NCI-H2107 treated with DMSO at 0.1 percent for 48 hours (cell line): Measurements from ENCODE around the gene OSBP.
"Not testable (repeated sequence)": the region's sequence is repeated elsewhere in the genome, so short reads cannot be mapped to it uniquely, and the experiment has no call there.

ENCODE experiments used
- DNase-seq: peaks from one replicate; lab custom pipeline; 2025; ENCODE audit not compliant: unreplicated experiment; lab: John Stamatoyannopoulos, UW

OSBP gene

GRCh38 chr11:59615637-59616395, at the start of gene OSBP:
Gene OSBP, minus strand, starts transcription at chr11:59615774. Its CDS starts 110 bp downstream, at chr11:59615664.
- peak; percentile 100 for DNase-seq

GRCh38 chr11:59660621-59661020, 45.0 kb upstream of the OSBP start:
- DNase-seq, result no peak

GRCh38 chr11:59659981-59660380, 44.4 kb upstream of the OSBP start:
- DNase-seq, result no peak

GRCh38 chr11:59658036-59658435, 42.5 kb upstream of the OSBP start:
- DNase-seq, result no peak

GRCh38 chr11:59654893-59655292, 39.3 kb upstream of the OSBP start:
- DNase-seq, result no peak

GRCh38 chr11:59647245-59647980, 31.8 kb upstream of the OSBP start:
- no peak for DNase-seq

- DNase-seq, result no peak
These were observed 29.0 kb upstream of the OSBP start for GRCh38 chr11:59644528-59644927.

GRCh38 chr11:59643390-59643789, 27.8 kb upstream of the OSBP start:
- no peak for DNase-seq

- DNase-seq, result no peak
These were observed 25.6 kb upstream of the OSBP start for GRCh38 chr11:59641156-59641555.

- no peak for DNase-seq
These were observed 14.9 kb upstream of the OSBP start for GRCh38 chr11:59630493-59630892.

- DNase-seq, result no peak
These were observed 14.4 kb upstream of the OSBP start for GRCh38 chr11:59629996-59630395.

- DNase-seq, result not testable (repeated sequence)
These were observed 11.4 kb upstream of the OSBP start for GRCh38 chr11:59626969-59627368.

- no peak for DNase-seq
These were observed 10.1 kb upstream of the OSBP start for GRCh38 chr11:59625703-59626102.

GRCh38 chr11:59617876-59618275, 2.3 kb upstream of the OSBP start:
- DNase-seq, result no peak

- DNase-seq, result peak; percentile 71
These were observed 915 bp upstream of the OSBP start for GRCh38 chr11:59616396-59616982.

GRCh38 chr11:59615120-59615636, 396 bp downstream of the OSBP start:
- DNase-seq, result peak; percentile 27

GRCh38 chr11:59614277-59615119, 1.1 kb downstream of the OSBP start:
- DNase-seq, result no peak

- DNase-seq, result peak; percentile 92
These were observed 3.7 kb downstream of the OSBP start for GRCh38 chr11:59611570-59612565.

- no peak for DNase-seq
These were observed 5.3 kb downstream of the OSBP start for GRCh38 chr11:59610289-59610688.
